OCI-M2 (cell line): ENCODE results near the gene TASP1.
"Not testable (repeated sequence)": the region's sequence is repeated elsewhere in the genome, so short reads cannot be mapped to it uniquely, and the experiment has no call there.

ENCODE experiments used
- DNase-seq: peaks from one replicate; lab custom pipeline; 2025; ENCODE audit not compliant: unreplicated experiment; lab: John Stamatoyannopoulos, UW

The TASP1 gene

GRCh38 chr20:13650474-13650873 lies 11.7 kb upstream of the TASP1 start:
- DNase-seq, result no peak

- no peak for DNase-seq
These were observed 9.8 kb upstream of the TASP1 start for GRCh38 chr20:13648291-13649228.

GRCh38 chr20:13644010-13644409 lies 5.3 kb upstream of the TASP1 start:
- no peak for DNase-seq

GRCh38 chr20:13639150-13639497 lies 392 bp upstream of the TASP1 start:
- no peak for DNase-seq

GRCh38 chr20:13638162-13638495 lies 603 bp downstream of the TASP1 start:
- DNase-seq, result no peak

- DNase-seq, result no peak
These were observed 6.3 kb downstream of the TASP1 start for GRCh38 chr20:13632431-13632830.

- not testable (repeated sequence) for DNase-seq
These were observed 11.2 kb downstream of the TASP1 start for GRCh38 chr20:13627525-13627924.

GRCh38 chr20:13626724-13627123 lies 12.0 kb downstream of the TASP1 start:
- DNase-seq, result no peak

GRCh38 chr20:13625304-13625979 lies 13.3 kb downstream of the TASP1 start:
- DNase-seq, result no peak

GRCh38 chr20:13619415-13619814 lies 19.3 kb downstream of the TASP1 start:
- not testable (repeated sequence) for DNase-seq

- DNase-seq, result not testable (repeated sequence)
These were observed 20.3 kb downstream of the TASP1 start for GRCh38 chr20:13618456-13618855.

GRCh38 chr20:13617585-13617984 lies 21.1 kb downstream of the TASP1 start:
- DNase-seq, result not testable (repeated sequence)

- DNase-seq, result not testable (repeated sequence)
These were observed 22.0 kb downstream of the TASP1 start for GRCh38 chr20:13616713-13617112.

GRCh38 chr20:13613917-13614316 lies 24.8 kb downstream of the TASP1 start:
- DNase-seq, result no peak

GRCh38 chr20:13611611-13612125 lies 27.1 kb downstream of the TASP1 start:
- DNase-seq, result no peak

- no peak for DNase-seq
These were observed 28.5 kb downstream of the TASP1 start for GRCh38 chr20:13610184-13610583.

GRCh38 chr20:13608066-13608465 lies 30.7 kb downstream of the TASP1 start:
- no peak for DNase-seq

GRCh38 chr20:13593423-13593822 lies 45.3 kb downstream of the TASP1 start:
- not testable (repeated sequence) for DNase-seq

GRCh38 chr20:13588049-13588448 lies 50.7 kb downstream of the TASP1 start:
- no peak for DNase-seq

- DNase-seq, result no peak
These were observed 51.4 kb downstream of the TASP1 start for GRCh38 chr20:13587370-13587769.

GRCh38 chr20:13586133-13586532 lies 52.6 kb downstream of the TASP1 start:
- no peak for DNase-seq

- DNase-seq, result no peak
These were observed 57.3 kb downstream of the TASP1 start for GRCh38 chr20:13581451-13581850.
